K562 (cell line): ENCODE results near the gene IL12RB1. TPM values are rescaled to one million over a fixed set of nuclear protein-coding genes. Genes with fewer than 3 reads are reported as not detected.
A peak's percentile ranks its signal among the peaks of the same experiment; 100 is the strongest.

ENCODE experiments used
- BCOR ChIP-seq: fragments of 450-650 bp; IDR thresholded peaks from 2 replicates; pipeline ENCODE4 v1.6.1; 2016
- CTBP1 ChIP-seq: fragments of 450-650 bp; IDR thresholded peaks from 2 replicates; pipeline ENCODE4 v1.6.1; 2016; ENCODE audit warnings: borderline replicate concordance
- EHMT2 ChIP-seq: fragments of 450-650 bp; IDR thresholded peaks from 2 replicates; pipeline ENCODE4 v1.6.1; 2018; ENCODE audit warnings: antibody characterized with exemption
- ELF1 ChIP-seq: fragments of 200-800 bp; sonication (Bioruptor generic); IDR thresholded peaks from 2 replicates; pipeline ENCODE4 v1.6.1; 2016; ENCODE audit warnings: missing genetic modification characterization, missing compliant biosample characterization
- ETV6 ChIP-seq, 3 experiments: fragments of 150-350 bp in 1 of 3; sonication (generic) in 1 of 3; formaldehyde crosslinking in 1 of 3; IDR thresholded peaks; 2 replicates each; pipeline versions ENCODE4 v1.6.1 to v1.8.0; 2014 to 2022; ENCODE audit warnings: borderline replicate concordance in 2 of 3, low read depth in 2 of 3, antibody characterized with exemption in 1 of 3, low read length in 1 of 3, mild to moderate bottlenecking in 1 of 3, missing genetic modification reagents in 1 of 3
- FUS ChIP-seq: fragments of 200-400 bp; formaldehyde crosslinking; optimal IDR thresholded peaks from 2 replicates; pipeline ENCODE3; 2017; ENCODE audit warnings: low read depth, low read length
- HDGF ChIP-seq: fragments of 450-650 bp; IDR thresholded peaks from 2 replicates; pipeline ENCODE4 v1.6.1; 2016
- JUND ChIP-seq, 2 experiments: IDR thresholded peaks; 2 replicates in 1 of 2; 3 replicates in 1 of 2; pipeline ENCODE4 v1.6.1; 2011; ENCODE audit warnings: borderline replicate concordance in 2 of 2, low read depth in 2 of 2, low read length in 2 of 2, improper control_type of control experiment in 1 of 2, missing biosample characterization in 1 of 2, missing genetic modification characterization in 1 of 2, missing genetic modification reagents in 1 of 2
- KLF16 ChIP-seq: IDR thresholded peaks from 2 replicates; pipeline ENCODE4 v1.6.1; 2016; ENCODE audit warnings: antibody characterized with exemption
- MECOM ChIP-seq: fragments of 250-450 bp; sonication (Bioruptor Pico); IDR thresholded peaks from 2 replicates; pipeline ENCODE4 v1.8.0; 2022; ENCODE audit warnings: inconsistent platforms
- RCOR1 ChIP-seq, 2 experiments: IDR thresholded peaks; 2 replicates each; pipeline ENCODE4 v1.6.1; 2012; ENCODE audit warnings: low read depth in 2 of 2, low read length in 2 of 2, borderline replicate concordance in 1 of 2, improper control_type of control experiment in 1 of 2
- SLC30A9 ChIP-seq: fragments of 250-450 bp; sonication (Bioruptor Pico); IDR thresholded peaks from 2 replicates; pipeline ENCODE4 v1.8.0; 2022; ENCODE audit warnings: mild to moderate bottlenecking, moderate library complexity
- SMAD4 ChIP-seq: fragments of 250-450 bp; sonication (Bioruptor Pico); conservative IDR thresholded peaks from 2 replicates; pipeline ENCODE4 v1.8.0; 2021; ENCODE audit warnings: inconsistent platforms, mild to moderate bottlenecking, moderate library complexity
- SMC3 ChIP-seq: conservative IDR thresholded peaks from 2 replicates; pipeline ENCODE4 v1.6.1; 2011; ENCODE audit warnings: low read depth, low read length, improper control_type of control experiment; ENCODE audit not compliant: insufficient read depth
- SNRNP70 ChIP-seq: fragments of 200-400 bp; formaldehyde crosslinking; optimal IDR thresholded peaks from 2 replicates; pipeline ENCODE3; 2017; ENCODE audit warnings: low read depth, low read length
- SPI1 ChIP-seq: IDR thresholded peaks from 2 replicates; pipeline ENCODE4 v1.6.1; 2011; ENCODE audit warnings: low read depth, low read length, control low read depth, borderline replicate concordance
- STAG1 ChIP-seq: sonication (generic); formaldehyde crosslinking; IDR thresholded peaks from 2 replicates; pipeline ENCODE4 v1.5.0; 2020; ENCODE audit warnings: missing genetic modification reagents, borderline replicate concordance
- YY1 ChIP-seq, 3 experiments: IDR thresholded peaks; 2 replicates each; pipeline ENCODE4 v1.6.1; 2011; ENCODE audit warnings: low read length in 2 of 3, mild to moderate bottlenecking in 2 of 3, moderate library complexity in 2 of 3, borderline replicate concordance in 1 of 3, control low read depth in 1 of 3, low read depth in 1 of 3; ENCODE audit not compliant: insufficient read depth in 3 of 3, insufficient replicate concordance in 2 of 3, control insufficient read depth in 1 of 3, insufficient read length in 1 of 3; ENCODE audit errors: extremely low read depth in 1 of 3
- ZFP36 ChIP-seq: fragments of 150-350 bp; IDR thresholded peaks from 2 replicates; pipeline ENCODE4 v1.6.1; 2018; ENCODE audit warnings: low read length, low read depth; ENCODE audit not compliant: partially characterized antibody
- ZNF41 ChIP-seq: fragments of 250-450 bp; sonication (Bioruptor Pico); conservative IDR thresholded peaks from 2 replicates; pipeline ENCODE4 v1.4.0; 2020; ENCODE audit warnings: mild to moderate bottlenecking
- ZNF551 ChIP-seq: fragments of 250-450 bp; sonication (Bioruptor Pico); IDR thresholded peaks from 2 replicates; pipeline ENCODE4 v1.5.0; 2021; ENCODE audit warnings: mild to moderate bottlenecking, moderate library complexity
- ZNF75A ChIP-seq: fragments of 450-650 bp; formaldehyde crosslinking; IDR thresholded peaks from 2 replicates; pipeline ENCODE4 v1.4.0; 2020; ENCODE audit warnings: mild to moderate bottlenecking
- polyA plus RNA-seq, 8 experiments: library from polyadenylated mRNA; depleted of rRNA in 4 of 8; stranded (reverse) in 5 of 8; unstranded in 3 of 8; fragments of >200 nt; fragmentation: Nextera tagmentation in 2 of 8; fragmentation: Illumina TruSeq in 1 of 8; extraction: Ambion mirVana in 2 of 8; extraction: Trizol in 1 of 8; gene quantifications; 2 replicates each; pipeline versions ENCODE4 v1.2.1 to v1.2.3, GENCODE V29; 2011 to 2014; ENCODE audit warnings: inconsistent platforms in 1 of 8, missing spikeins in 1 of 8
- total RNA-seq, 7 experiments: library from RNA; depleted of rRNA in 6 of 7; stranded (reverse); fragments of >200 nt in 6 of 7; fragmentation: Illumina TruSeq in 2 of 7; extraction: Trizol in 2 of 7; gene quantifications; 2 replicates each; pipeline versions ENCODE4 v1.2.1 to v1.2.3, GENCODE V29; 2011 to 2021; ENCODE audit warnings: low replicate concordance in 1 of 7
- TF ChIP-seq, protein P1 (sequence below): fragments of 250-450 bp; sonication (Bioruptor Pico); IDR thresholded peaks from 2 replicates; pipeline ENCODE4 v1.9.0; 2021; ENCODE audit warnings: mild to moderate bottlenecking, inconsistent platforms
- TF ChIP-seq, protein P2 (sequence below): sonication (generic); formaldehyde crosslinking; IDR thresholded peaks from 2 replicates; pipeline ENCODE4 v1.8.0; 2023; ENCODE audit warnings: mild to moderate bottlenecking, missing genetic modification reagents
- TF ChIP-seq, protein P3 (sequence below): sonication (generic); formaldehyde crosslinking; IDR thresholded peaks from 2 replicates; pipeline ENCODE4 v1.8.0; 2022; ENCODE audit warnings: mild to moderate bottlenecking, missing genetic modification reagents

IL12RB1 gene
- total and polyA plus RNA-seq, 9 of the 15 experiments (the other 6 are each of a cell fraction or from before 2014, with no cell fraction given): 0.04 to 0.07 (median 0.06) TPM; not detected in 5

DNA sequence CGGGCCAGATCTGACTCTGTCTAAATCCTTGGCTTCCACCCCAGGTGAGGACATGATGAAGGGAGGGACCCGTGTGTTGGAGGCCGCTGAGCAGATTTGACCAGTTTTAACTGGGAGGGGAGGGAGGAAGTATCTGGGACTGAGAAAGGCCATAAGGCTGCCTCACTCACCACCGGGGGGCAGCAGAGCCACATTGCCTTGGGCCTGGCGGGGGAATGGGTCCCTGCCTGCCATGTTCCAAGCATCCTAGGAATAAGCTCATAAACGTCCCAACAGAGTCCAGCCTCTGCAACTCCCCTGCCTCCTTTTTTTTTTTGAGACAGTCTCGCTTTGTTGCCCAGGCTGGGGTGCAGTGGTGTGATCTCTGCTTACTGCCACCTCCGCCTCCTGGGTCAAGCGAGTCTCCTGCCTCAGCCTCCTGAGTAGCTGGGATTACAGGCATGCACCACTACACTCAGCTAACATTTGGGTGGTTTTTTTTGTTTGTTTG is 26.3 kb upstream of the IL12RB1 start (continued):
- TF ChIP-seq STAG1: peak; percentile 74
- peak in 2 of 3 experiments; percentile 67 to 77 for TF ChIP-seq YY1 (IDR thresholded peaks at IDR 0.05; ENCODE audit: borderline replicate concordance in 1 of 3, control insufficient read depth in 1 of 3, extremely low read depth in 1 of 3, insufficient read depth in 3 of 3, insufficient read length in 1 of 3, insufficient replicate concordance in 2 of 3, low read depth in 1 of 3, low read length in 2 of 3)
- TF ChIP-seq RCOR1 (IDR thresholded peaks at IDR 0.05; ENCODE audit: borderline replicate concordance in 1 of 2, low read depth in 2 of 2, low read length in 2 of 2): peak in 1 of 2 experiments; percentile 60; a peak in 1 of 4 replicates
- TF ChIP-seq ZNF551 (CRISPR knock-in tag): no peak
- TF ChIP-seq ETV6 (IDR thresholded peaks at IDR 0.05; ENCODE audit: borderline replicate concordance in 1 of 2, low read depth in 2 of 2, low read length in 1 of 2): no peak
- no peak for TF ChIP-seq ETV6 (CRISPR knock-in tag; IDR thresholded peaks at IDR 0.05; ENCODE audit: borderline replicate concordance)
- TF ChIP-seq, protein P1, sequence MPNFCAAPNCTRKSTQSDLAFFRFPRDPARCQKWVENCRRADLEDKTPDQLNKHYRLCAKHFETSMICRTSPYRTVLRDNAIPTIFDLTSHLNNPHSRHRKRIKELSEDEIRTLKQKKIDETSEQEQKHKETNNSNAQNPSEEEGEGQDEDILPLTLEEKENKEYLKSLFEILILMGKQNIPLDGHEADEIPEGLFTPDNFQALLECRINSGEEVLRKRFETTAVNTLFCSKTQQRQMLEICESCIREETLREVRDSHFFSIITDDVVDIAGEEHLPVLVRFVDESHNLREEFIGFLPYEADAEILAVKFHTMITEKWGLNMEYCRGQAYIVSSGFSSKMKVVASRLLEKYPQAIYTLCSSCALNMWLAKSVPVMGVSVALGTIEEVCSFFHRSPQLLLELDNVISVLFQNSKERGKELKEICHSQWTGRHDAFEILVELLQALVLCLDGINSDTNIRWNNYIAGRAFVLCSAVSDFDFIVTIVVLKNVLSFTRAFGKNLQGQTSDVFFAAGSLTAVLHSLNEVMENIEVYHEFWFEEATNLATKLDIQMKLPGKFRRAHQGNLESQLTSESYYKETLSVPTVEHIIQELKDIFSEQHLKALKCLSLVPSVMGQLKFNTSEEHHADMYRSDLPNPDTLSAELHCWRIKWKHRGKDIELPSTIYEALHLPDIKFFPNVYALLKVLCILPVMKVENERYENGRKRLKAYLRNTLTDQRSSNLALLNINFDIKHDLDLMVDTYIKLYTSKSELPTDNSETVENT (CRISPR knock-in tag): no peak
- TF ChIP-seq SLC30A9 (CRISPR knock-in tag): no peak
- TF ChIP-seq, protein P2, sequence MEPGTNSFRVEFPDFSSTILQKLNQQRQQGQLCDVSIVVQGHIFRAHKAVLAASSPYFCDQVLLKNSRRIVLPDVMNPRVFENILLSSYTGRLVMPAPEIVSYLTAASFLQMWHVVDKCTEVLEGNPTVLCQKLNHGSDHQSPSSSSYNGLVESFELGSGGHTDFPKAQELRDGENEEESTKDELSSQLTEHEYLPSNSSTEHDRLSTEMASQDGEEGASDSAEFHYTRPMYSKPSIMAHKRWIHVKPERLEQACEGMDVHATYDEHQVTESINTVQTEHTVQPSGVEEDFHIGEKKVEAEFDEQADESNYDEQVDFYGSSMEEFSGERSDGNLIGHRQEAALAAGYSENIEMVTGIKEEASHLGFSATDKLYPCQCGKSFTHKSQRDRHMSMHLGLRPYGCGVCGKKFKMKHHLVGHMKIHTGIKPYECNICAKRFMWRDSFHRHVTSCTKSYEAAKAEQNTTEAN (CRISPR knock-in tag): no peak
- TF ChIP-seq ZNF75A (CRISPR knock-in tag): no peak
- TF ChIP-seq SPI1: peak; percentile 90
- TF ChIP-seq SMC3: peak; percentile 91
- TF ChIP-seq CTBP1: peak; percentile 73; the same call in 1 of the 2 replicates
- TF ChIP-seq SNRNP70: no peak
- peak; percentile 6 for TF ChIP-seq ZFP36
- TF ChIP-seq JUND (IDR thresholded peaks at IDR 0.05; ENCODE audit: borderline replicate concordance, low read depth, low read length): peak; percentile 51; the same call in 1 of the 2 replicates
- peak; percentile 35; the same call in 1 of the 3 replicates for TF ChIP-seq JUND (tag; IDR thresholded peaks at IDR 0.05; ENCODE audit: borderline replicate concordance, low read depth, low read length)
- TF ChIP-seq SMAD4 (CRISPR knock-in tag): no peak
- no peak for TF ChIP-seq EHMT2
- no peak for TF ChIP-seq FUS
- TF ChIP-seq BCOR: peak; percentile 45; the same call in 1 of the 2 replicates
- no peak for TF ChIP-seq ZNF41
- no peak for TF ChIP-seq MECOM (CRISPR knock-in tag)
- peak; percentile 88 for TF ChIP-seq KLF16
- 0 out of 2 replicates have a peak, but pooled peaks have one; percentile 35 for TF ChIP-seq HDGF
- 0 out of 2 replicates have a peak, but pooled peaks have one; percentile 19 for TF ChIP-seq ELF1 (tag)
- TF ChIP-seq, protein P3, sequence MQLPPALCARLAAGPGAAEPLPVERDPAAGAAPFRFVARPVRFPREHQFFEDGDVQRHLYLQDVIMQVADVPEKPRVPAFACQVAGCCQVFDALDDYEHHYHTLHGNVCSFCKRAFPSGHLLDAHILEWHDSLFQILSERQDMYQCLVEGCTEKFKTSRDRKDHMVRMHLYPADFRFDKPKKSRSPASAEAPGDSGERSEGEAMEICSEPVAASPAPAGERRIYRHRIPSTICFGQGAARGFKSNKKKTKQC (CRISPR knock-in tag): no peak
